ENCODE results near the gene SAP130.

The SAP130 gene

DNA sequence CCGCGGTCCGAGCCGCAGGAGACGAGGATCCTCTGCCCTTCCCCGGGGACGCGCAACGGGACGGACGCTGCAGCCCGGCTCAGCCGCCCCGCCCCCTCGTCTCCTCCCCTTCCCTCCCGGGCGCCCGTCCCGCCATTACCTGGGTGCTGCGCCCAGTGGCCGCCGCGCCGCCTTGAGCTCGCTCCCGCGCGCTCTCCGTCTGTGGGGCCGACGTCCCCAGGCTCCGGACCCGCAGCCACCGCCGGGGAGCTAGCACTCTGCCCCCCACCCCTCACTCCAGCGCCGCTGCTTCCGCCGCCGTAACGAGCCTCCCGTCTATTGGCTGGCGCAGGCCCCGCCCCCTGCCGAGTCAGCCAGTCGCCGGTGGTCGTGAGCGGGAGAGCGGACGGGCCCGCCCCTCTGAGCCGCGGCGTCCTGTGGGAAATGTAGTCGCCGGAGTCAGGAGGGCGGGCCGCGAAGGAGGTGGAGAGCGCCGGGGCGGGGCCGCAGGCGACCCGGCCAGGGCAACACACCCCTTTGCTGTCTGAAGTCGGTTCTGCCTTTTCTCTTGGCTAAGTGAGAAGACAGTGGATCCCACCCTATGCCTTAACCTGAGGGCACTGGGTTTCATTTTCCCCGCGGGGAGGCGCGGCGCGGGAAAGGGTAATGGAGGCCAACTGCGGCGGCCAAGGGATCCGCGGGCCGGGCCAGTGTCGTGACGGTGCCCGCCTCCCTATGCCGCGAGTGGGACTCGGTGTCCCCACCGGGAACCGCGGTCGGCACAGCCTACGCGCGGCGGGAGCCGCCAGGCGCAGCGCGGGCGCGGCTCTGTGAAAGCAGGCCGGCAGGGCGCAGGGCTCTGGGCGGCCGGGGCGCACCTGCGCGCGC is at the start of gene SAP130:
Gene SAP130, minus strand, starts transcription at position 259 of the 867 bp plus-strand sequence. CDS start 1,767 bp downstream, outside the sequence.
- Histone ChIP-seq H3K9me3 (ENCODE audit: control insufficient read depth in 5 of 5, low read length in 5 of 5) (peaks cover 0 to 2% (median 0%) of the 10 kb centered on the region in 5 donors), H3K27me3 (ENCODE audit: control insufficient read depth in 5 of 5, insufficient read depth in 4 of 5, low read length in 5 of 5) (no peaks in the 10 kb centered on the region), H3K4me3 (ENCODE audit: low read depth in 1 of 5, low read length in 5 of 5) (peak within 1 kb of the TSS; percentile 68 to 95 (median 89)), H3K4me1 (ENCODE audit: control insufficient read depth in 5 of 5, insufficient read depth in 5 of 5, low read length in 5 of 5) (peaks cover 3 to 14% (median 13%) of the 10 kb centered on the region in 5 donors), H3K36me3 (ENCODE audit: control insufficient read depth in 5 of 5, insufficient read depth in 5 of 5, low read length in 5 of 5) (no peaks in the 10 kb centered on the region), H3K9ac (ENCODE audit: low read length in 5 of 5) (peak within 1 kb of the TSS; percentile 3 to 83 (median 77)), H3K27ac (ENCODE audit: low read depth, low read length) (peak within 1 kb of the TSS; percentile 80)

DNA sequence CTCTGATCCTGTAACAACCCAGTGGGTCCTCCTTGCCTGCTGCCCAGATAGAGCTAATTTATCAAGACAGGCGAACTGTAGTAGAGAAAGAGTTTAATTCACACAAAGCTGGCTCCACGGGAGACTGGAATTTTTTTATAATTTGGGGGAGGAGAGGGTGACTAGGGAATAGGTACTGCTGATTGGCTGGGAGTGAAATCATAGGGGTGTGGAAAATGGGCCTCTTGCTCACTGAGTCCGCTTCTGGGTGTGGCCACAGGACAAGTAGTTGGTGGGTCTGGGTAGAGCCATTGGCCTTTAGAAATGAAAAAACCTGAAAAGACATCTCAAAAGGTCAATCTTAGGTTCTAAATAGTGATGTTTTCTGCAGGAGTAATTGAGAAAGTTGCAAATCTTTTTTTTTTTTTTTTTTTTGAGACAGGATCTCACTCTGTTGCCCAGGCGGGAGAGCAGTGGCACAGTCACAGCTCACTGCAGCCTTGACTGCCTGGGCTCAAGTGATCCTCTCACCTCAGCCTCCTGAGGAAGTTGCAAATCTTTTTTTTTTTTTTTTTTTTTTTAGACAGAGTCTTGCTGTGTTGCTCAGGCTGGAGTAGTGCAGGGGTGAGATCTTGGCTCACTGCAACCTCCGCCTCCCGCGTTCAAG is 48.7 kb upstream of the SAP130 start:
- H3K9ac ChIP-seq (ENCODE audit: low read length in 5 of 5): no peak overlapping the region
- no peaks in the 10 kb centered on the region for H3K36me3 ChIP-seq (ENCODE audit: control insufficient read depth in 5 of 5, insufficient read depth in 5 of 5, low read length in 5 of 5)
- no peaks in the 10 kb centered on the region for H3K4me1 ChIP-seq (ENCODE audit: control insufficient read depth in 5 of 5, insufficient read depth in 5 of 5, low read length in 5 of 5)
- H3K27me3 ChIP-seq (ENCODE audit: control insufficient read depth in 5 of 5, insufficient read depth in 4 of 5, low read length in 5 of 5): peaks cover 0 to 6% (median 0%) of the 10 kb centered on the region in 5 donors
- H3K4me3 ChIP-seq (ENCODE audit: low read depth in 1 of 5, low read length in 5 of 5): no peak overlapping the region
- H3K9me3 ChIP-seq (ENCODE audit: control insufficient read depth in 5 of 5, low read length in 5 of 5): no peaks in the 10 kb centered on the region
- H3K27ac ChIP-seq (ENCODE audit: low read depth, low read length): no peak overlapping the region

DNA sequence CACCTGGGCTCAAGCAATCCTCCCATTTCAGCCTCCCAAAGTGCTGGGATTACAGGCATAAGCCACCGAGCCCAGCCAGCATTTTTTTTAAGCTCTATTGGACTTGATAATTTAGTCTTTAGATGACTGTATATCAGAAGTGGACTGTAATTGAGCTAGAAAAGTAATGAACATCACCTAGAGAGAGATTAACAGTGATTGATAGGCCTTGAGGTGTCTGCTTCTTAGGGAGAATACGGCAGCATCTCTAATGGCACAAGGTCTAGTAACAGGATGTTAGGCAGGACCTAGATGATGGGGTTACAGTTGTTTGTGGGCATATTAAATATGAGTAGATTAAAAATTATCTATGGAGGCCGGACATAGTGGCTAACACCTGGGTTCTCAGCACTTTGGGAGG is 45.4 kb upstream of the SAP130 start:
- Histone ChIP-seq H3K27ac (ENCODE audit: low read depth, low read length) (no peak overlapping the region), H3K9me3 (ENCODE audit: control insufficient read depth in 5 of 5, low read length in 5 of 5) (no peaks in the 10 kb centered on the region), H3K4me1 (ENCODE audit: control insufficient read depth in 5 of 5, insufficient read depth in 5 of 5, low read length in 5 of 5) (no peaks in the 10 kb centered on the region), H3K9ac (ENCODE audit: low read length in 5 of 5) (no peak overlapping the region), H3K36me3 (ENCODE audit: control insufficient read depth in 5 of 5, insufficient read depth in 5 of 5, low read length in 5 of 5) (no peaks in the 10 kb centered on the region), H3K27me3 (ENCODE audit: control insufficient read depth in 5 of 5, insufficient read depth in 4 of 5, low read length in 5 of 5) (no peaks in the 10 kb centered on the region), H3K4me3 (ENCODE audit: low read depth in 1 of 5, low read length in 5 of 5) (no peak overlapping the region)

DNA sequence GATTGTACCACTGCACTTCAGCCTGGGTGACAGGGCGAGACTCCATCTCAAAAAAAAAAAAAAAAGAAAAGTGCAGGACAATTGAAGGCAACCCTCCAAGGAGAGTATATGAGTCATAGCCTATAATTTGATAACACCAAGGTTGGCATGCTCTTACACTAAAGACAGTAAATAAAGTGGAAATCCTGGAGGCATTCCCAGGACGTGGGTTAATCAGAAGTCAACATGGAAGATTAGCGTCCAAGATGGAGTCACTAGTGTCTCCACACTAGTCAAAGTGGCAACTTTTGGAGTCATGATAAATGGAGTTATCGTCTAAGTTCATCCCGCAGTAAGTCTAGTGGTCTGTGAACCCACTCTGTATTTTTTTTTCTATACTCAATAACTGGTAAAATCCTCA is 41.9 kb upstream of the SAP130 start:
- H3K27ac ChIP-seq (ENCODE audit: low read depth, low read length): no peak overlapping the region
- no peaks in the 10 kb centered on the region for H3K36me3 ChIP-seq (ENCODE audit: control insufficient read depth in 5 of 5, insufficient read depth in 5 of 5, low read length in 5 of 5)
- no peaks in the 10 kb centered on the region for H3K27me3 ChIP-seq (ENCODE audit: control insufficient read depth in 5 of 5, insufficient read depth in 4 of 5, low read length in 5 of 5)
- no peak overlapping the region for H3K9ac ChIP-seq (ENCODE audit: low read length in 5 of 5)
- no peak overlapping the region for H3K4me3 ChIP-seq (ENCODE audit: low read depth in 1 of 5, low read length in 5 of 5)
- H3K4me1 ChIP-seq (ENCODE audit: control insufficient read depth in 5 of 5, insufficient read depth in 5 of 5, low read length in 5 of 5): no peaks in the 10 kb centered on the region
- no peaks in the 10 kb centered on the region for H3K9me3 ChIP-seq (ENCODE audit: control insufficient read depth in 5 of 5, low read length in 5 of 5)

DNA sequence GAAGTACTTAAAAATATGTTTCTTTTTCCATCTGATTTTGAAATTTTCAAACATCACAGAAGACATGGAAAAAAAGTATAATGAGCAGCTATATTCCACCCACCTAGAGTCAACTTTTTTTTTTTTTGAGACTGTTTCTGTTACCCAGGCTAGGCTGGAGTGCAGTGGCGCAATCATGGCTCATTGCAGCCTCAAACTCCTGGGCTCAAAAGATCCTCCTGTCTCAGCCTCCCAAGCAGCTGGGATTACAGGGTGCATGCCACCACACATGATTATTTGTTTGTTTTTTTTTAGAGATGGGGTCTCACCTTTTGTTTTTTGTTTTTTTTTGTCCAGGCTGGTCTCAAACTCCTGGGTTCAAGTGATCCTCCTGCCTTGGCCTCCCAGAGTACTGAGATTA is 36.5 kb upstream of the SAP130 start:
- no peaks in the 10 kb centered on the region for H3K27me3 ChIP-seq (ENCODE audit: control insufficient read depth in 5 of 5, insufficient read depth in 4 of 5, low read length in 5 of 5)
- no peak overlapping the region for H3K4me3 ChIP-seq (ENCODE audit: low read depth in 1 of 5, low read length in 5 of 5)
- H3K9ac ChIP-seq (ENCODE audit: low read length in 5 of 5): no peak overlapping the region
- H3K4me1 ChIP-seq (ENCODE audit: control insufficient read depth in 5 of 5, insufficient read depth in 5 of 5, low read length in 5 of 5): no peaks in the 10 kb centered on the region
- H3K36me3 ChIP-seq (ENCODE audit: control insufficient read depth in 5 of 5, insufficient read depth in 5 of 5, low read length in 5 of 5): no peaks in the 10 kb centered on the region
- H3K27ac ChIP-seq (ENCODE audit: low read depth, low read length): no peak overlapping the region
- no peaks in the 10 kb centered on the region for H3K9me3 ChIP-seq (ENCODE audit: control insufficient read depth in 5 of 5, low read length in 5 of 5)

DNA sequence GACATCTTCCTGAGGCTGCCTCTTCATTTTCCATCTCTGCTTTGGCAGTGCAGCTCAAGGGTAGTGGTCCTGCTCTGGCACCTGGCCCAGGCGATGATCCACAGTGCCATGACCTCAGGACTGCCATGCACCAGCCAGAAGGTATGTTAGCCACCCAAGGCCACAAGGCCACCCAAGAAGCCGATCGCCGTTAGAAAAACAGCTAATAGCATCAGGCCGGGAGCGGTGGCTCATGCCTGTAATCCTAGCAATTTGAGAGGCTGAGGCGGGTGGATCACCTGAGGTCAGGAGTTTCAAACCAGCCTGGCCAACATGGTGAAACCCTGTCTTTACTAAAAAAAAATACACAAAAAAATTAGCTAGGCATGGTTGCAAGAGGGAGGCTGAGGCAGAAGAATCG is 34.7 kb upstream of the SAP130 start:
- H3K9me3 ChIP-seq (ENCODE audit: control insufficient read depth in 5 of 5, low read length in 5 of 5): no peaks in the 10 kb centered on the region
- no peaks in the 10 kb centered on the region for H3K4me1 ChIP-seq (ENCODE audit: control insufficient read depth in 5 of 5, insufficient read depth in 5 of 5, low read length in 5 of 5)
- H3K27ac ChIP-seq (ENCODE audit: low read depth, low read length): no peak overlapping the region
- no peak overlapping the region for H3K4me3 ChIP-seq (ENCODE audit: low read depth in 1 of 5, low read length in 5 of 5)
- H3K27me3 ChIP-seq (ENCODE audit: control insufficient read depth in 5 of 5, insufficient read depth in 4 of 5, low read length in 5 of 5): no peaks in the 10 kb centered on the region
- no peak overlapping the region for H3K9ac ChIP-seq (ENCODE audit: low read length in 5 of 5)
- H3K36me3 ChIP-seq (ENCODE audit: control insufficient read depth in 5 of 5, insufficient read depth in 5 of 5, low read length in 5 of 5): no peaks in the 10 kb centered on the region

DNA sequence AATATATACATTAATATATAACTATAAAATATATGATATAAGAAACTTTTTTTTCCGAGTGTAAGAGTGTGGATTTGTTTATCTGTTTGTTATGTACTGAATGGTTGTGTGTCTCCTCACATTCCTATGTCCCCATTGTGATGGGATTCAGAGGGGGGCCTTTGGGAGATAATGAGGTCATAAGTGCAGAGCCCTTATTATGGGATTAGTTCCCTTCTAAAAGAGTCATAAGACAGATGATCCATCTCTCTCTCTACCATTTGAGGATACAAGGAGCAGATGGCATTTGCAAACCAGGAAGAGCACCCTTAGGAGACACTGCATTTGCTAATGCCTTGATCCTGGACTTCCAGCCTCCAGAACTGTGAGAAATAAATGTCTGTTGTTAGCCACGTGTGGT is 30.3 kb upstream of the SAP130 start:
- Histone ChIP-seq H3K4me3 (ENCODE audit: low read depth in 1 of 5, low read length in 5 of 5) (no peak overlapping the region), H3K4me1 (ENCODE audit: control insufficient read depth in 5 of 5, insufficient read depth in 5 of 5, low read length in 5 of 5) (peaks cover 0 to under 1% (median 0%) of the 10 kb centered on the region in 5 donors), H3K9ac (ENCODE audit: low read length in 5 of 5) (no peak overlapping the region), H3K27me3 (ENCODE audit: control insufficient read depth in 5 of 5, insufficient read depth in 4 of 5, low read length in 5 of 5) (no peaks in the 10 kb centered on the region), H3K27ac (ENCODE audit: low read depth, low read length) (no peak overlapping the region), H3K9me3 (ENCODE audit: control insufficient read depth in 5 of 5, low read length in 5 of 5) (no peaks in the 10 kb centered on the region), H3K36me3 (ENCODE audit: control insufficient read depth in 5 of 5, insufficient read depth in 5 of 5, low read length in 5 of 5) (no peaks in the 10 kb centered on the region)

DNA sequence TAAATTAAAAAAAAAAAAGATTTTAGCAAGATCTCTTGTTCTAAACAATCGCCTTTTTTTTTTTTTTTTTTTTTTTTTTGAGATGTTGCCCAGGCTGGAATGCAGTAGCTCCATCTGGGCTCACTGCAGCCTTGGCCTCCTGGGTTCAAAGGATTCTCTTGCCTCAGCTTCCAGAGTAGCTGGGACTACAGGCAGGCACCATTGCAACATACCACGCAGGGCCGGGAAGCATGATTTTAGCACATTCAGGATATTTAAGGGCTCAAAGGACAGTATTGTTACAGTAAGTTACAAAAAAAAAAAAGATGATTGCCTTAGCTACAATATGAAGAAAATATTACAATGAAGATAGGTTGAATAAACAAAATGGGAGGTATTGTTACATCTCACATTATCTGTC is 29.5 kb upstream of the SAP130 start:
- Histone ChIP-seq H3K27ac (ENCODE audit: low read depth, low read length) (no peak overlapping the region), H3K9me3 (ENCODE audit: control insufficient read depth in 5 of 5, low read length in 5 of 5) (no peaks in the 10 kb centered on the region), H3K27me3 (ENCODE audit: control insufficient read depth in 5 of 5, insufficient read depth in 4 of 5, low read length in 5 of 5) (no peaks in the 10 kb centered on the region), H3K4me1 (ENCODE audit: control insufficient read depth in 5 of 5, insufficient read depth in 5 of 5, low read length in 5 of 5) (peaks cover 0 to 4% (median 0%) of the 10 kb centered on the region in 5 donors), H3K9ac (ENCODE audit: low read length in 5 of 5) (no peak overlapping the region), H3K36me3 (ENCODE audit: control insufficient read depth in 5 of 5, insufficient read depth in 5 of 5, low read length in 5 of 5) (no peaks in the 10 kb centered on the region), H3K4me3 (ENCODE audit: low read depth in 1 of 5, low read length in 5 of 5) (no peak overlapping the region)

DNA sequence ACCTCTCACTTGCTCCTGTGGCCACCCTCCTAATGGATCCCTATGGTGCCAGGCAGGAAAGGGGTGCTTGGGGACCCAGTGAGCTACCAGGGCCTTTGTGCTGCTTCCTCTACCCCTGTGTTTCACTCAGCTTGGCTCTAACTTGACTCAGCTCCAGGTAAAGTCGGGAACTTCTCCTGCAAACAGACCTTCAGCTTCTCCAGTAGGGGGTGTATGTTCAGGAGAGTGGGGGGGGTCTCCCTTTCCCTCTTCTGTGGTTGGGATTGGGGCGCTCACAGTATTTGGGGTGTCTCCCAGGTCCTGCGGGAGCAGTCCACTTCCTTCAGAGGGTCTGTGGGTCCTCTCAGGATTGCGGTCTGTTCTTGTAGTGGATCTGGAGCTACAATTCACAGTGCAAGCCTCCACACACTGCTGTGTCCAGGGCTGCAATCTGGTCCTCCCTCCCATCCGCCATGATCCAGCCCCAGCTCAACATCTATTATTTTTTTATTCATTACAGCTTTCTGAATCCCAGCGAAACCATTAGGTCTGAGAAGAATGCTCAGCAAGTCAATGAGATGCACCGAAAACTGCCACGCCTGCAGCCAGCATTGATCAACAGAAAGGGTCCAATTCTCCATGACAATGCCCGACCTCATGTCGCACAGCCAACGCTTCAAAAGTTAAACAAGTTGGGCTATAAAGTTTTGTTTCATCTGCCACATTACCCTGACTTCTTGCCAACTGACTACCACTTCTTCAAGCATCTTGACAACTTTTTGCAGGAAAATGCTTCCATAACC is 26.4 kb upstream of the SAP130 start:
- H3K9me3 ChIP-seq (ENCODE audit: control insufficient read depth in 5 of 5, low read length in 5 of 5): peaks cover 0 to 3% (median 0%) of the 10 kb centered on the region in 5 donors
- H3K4me3 ChIP-seq (ENCODE audit: low read depth in 1 of 5, low read length in 5 of 5): no peak overlapping the region
- H3K27ac ChIP-seq (ENCODE audit: low read depth, low read length): no peak overlapping the region
- no peaks in the 10 kb centered on the region for H3K36me3 ChIP-seq (ENCODE audit: control insufficient read depth in 5 of 5, insufficient read depth in 5 of 5, low read length in 5 of 5)
- H3K4me1 ChIP-seq (ENCODE audit: control insufficient read depth in 5 of 5, insufficient read depth in 5 of 5, low read length in 5 of 5): peaks cover 0 to 4% (median 0%) of the 10 kb centered on the region in 5 donors
- H3K9ac ChIP-seq (ENCODE audit: low read length in 5 of 5): no peak overlapping the region
- no peaks in the 10 kb centered on the region for H3K27me3 ChIP-seq (ENCODE audit: control insufficient read depth in 5 of 5, insufficient read depth in 4 of 5, low read length in 5 of 5)

DNA sequence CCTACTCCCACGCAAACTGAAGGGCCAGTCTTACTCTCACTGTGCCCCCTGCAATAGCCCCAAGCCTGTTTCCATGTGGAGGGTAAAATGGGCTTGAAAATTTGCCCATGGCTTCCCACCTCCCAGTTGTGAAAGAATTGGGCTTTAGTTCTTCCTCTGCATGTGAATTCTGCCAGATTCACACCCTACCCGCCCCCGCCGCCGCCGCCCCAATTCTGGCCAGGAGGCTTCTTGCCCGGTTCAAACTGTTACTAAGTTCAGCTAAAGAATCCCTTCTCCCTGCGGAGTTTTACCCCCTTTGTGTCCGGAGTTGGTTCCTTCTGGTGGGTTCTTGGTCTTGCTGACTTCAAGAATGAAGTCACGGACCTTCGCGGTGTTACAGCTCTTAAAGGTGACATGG is 25.5 kb upstream of the SAP130 start:
- H3K27me3 ChIP-seq (ENCODE audit: control insufficient read depth in 5 of 5, insufficient read depth in 4 of 5, low read length in 5 of 5): no peaks in the 10 kb centered on the region
- H3K4me3 ChIP-seq (ENCODE audit: low read depth in 1 of 5, low read length in 5 of 5): no peak overlapping the region
- H3K9me3 ChIP-seq (ENCODE audit: control insufficient read depth in 5 of 5, low read length in 5 of 5): peaks cover 0 to 3% (median 0%) of the 10 kb centered on the region in 5 donors
- no peaks in the 10 kb centered on the region for H3K36me3 ChIP-seq (ENCODE audit: control insufficient read depth in 5 of 5, insufficient read depth in 5 of 5, low read length in 5 of 5)
- H3K4me1 ChIP-seq (ENCODE audit: control insufficient read depth in 5 of 5, insufficient read depth in 5 of 5, low read length in 5 of 5): peaks cover 0 to 4% (median 0%) of the 10 kb centered on the region in 5 donors
- no peak overlapping the region for H3K27ac ChIP-seq (ENCODE audit: low read depth, low read length)
- H3K9ac ChIP-seq (ENCODE audit: low read length in 5 of 5): no peak overlapping the region

Data from subcutaneous abdominal adipose tissue (tissue), 5 donors.